ENCODE data around the gene CLEC6A.

DNA sequence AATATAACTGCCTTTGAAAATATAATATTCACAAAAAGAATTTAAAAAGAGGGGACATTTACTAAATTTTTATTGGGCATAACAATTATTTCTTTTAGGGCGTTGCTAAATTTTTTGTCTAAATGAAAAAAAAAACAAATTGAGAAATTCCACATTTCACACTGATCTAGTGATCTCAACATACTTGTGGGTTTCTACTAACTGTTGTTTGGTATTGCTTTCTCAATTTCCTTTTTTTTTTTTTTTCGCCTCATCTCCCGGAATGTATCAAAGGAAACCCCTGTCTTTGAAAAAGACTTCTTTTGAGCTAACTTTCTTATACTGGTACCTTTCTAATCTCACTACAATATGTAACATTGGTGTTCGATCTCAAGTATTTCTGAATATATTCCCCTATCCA is 57.5 kb downstream of the CLEC6A start, which contains the start of gene CLEC4D:
- TF ChIP-seq TAF1 (IDR thresholded peaks at IDR 0.05; ENCODE audit: low read depth, low read length) (no peak), POLR2A (IDR thresholded peaks at IDR 0.05; ENCODE audit: low read depth, low read length) (no peak), POU2F2 (IDR thresholded peaks at IDR 0.05; ENCODE audit: low read depth, low read length) (no peak)
